Mesothelial cell of epicardium (in vitro differentiated cells): ENCODE measurements around the gene NBEA. TPM values are rescaled to one million over a fixed set of nuclear protein-coding genes. Genes with fewer than 3 reads are reported as not detected.

ENCODE experiments used
- DNase-seq, 2 experiments: peaks; one replicate each; pipeline ENCODE4 v3.0.0; 2021; ENCODE audit warnings: low spot score in 2 of 2; ENCODE audit not compliant: unreplicated experiment in 2 of 2
- H3K27ac Mint-ChIP-seq: 2 replicates; pipeline ENCODE4 v1.8.0; 2021; ENCODE audit warnings: mixed read lengths
- H3K27me3 Mint-ChIP-seq: 2 replicates; pipeline ENCODE4 v1.8.0; 2021; ENCODE audit warnings: low read depth, mixed read lengths
- H3K36me3 Mint-ChIP-seq: 2 replicates; pipeline ENCODE4 v1.8.0; 2021; ENCODE audit warnings: mixed read lengths
- H3K4me1 Mint-ChIP-seq: 2 replicates; pipeline ENCODE4 v1.8.0; 2021; ENCODE audit warnings: mixed read lengths
- H3K4me3 Mint-ChIP-seq: 2 replicates; pipeline ENCODE4 v1.8.0; 2021; ENCODE audit warnings: mild to moderate bottlenecking, moderate library complexity, mixed read lengths
- H3K9me3 Mint-ChIP-seq: 2 replicates; pipeline ENCODE4 v1.8.0; 2021; ENCODE audit warnings: mixed read lengths
- CTCF ChIP-seq: fragments of 200-600 bp; sonication (generic); IDR thresholded peaks from one replicate; pipeline ENCODE4 v1.5.0; 2021; ENCODE audit warnings: antibody characterized with exemption; ENCODE audit not compliant: unreplicated experiment
- total RNA-seq: library from RNA; stranded (reverse); gene quantifications from 3 replicates; pipeline ENCODE4 v1.2.1, GENCODE V29; 2021

NBEA gene
- total RNA-seq, 1 donor from 2014 or later = 32.8 TPM

GRCh38 chr13:35309706-35310105, 367.6 kb downstream of the NBEA start:
- Mint-ChIP-seq H3K4me3 (no peak overlapping the region), H3K27me3 (no peaks in the 10 kb centered on the region), H3K36me3 (no peaks in the 10 kb centered on the region), H3K4me1 (no peaks in the 10 kb centered on the region), H3K27ac (no peak overlapping the region), H3K9me3 (no peaks in the 10 kb centered on the region)
- no peak for DNase-seq
- TF ChIP-seq CTCF = no peak

GRCh38 chr13:35332134-35332533, 390.1 kb downstream of the NBEA start:
- no peaks in the 10 kb centered on the region for H3K27me3 Mint-ChIP-seq
- H3K36me3 Mint-ChIP-seq = peaks cover 13% of the 10 kb centered on the region
- H3K4me3 Mint-ChIP-seq = no peak overlapping the region
- no peak overlapping the region for H3K27ac Mint-ChIP-seq
- no peak for TF ChIP-seq CTCF
- DNase-seq = no peak
- peaks cover 20% of the 10 kb centered on the region for H3K9me3 Mint-ChIP-seq
- H3K4me1 Mint-ChIP-seq = no peaks in the 10 kb centered on the region

GRCh38 chr13:35333157-35333556, 391.1 kb downstream of the NBEA start:
- H3K4me1 Mint-ChIP-seq = peaks cover 5% of the 10 kb centered on the region
- H3K36me3 Mint-ChIP-seq = peaks cover 10% of the 10 kb centered on the region
- peaks cover 17% of the 10 kb centered on the region for H3K9me3 Mint-ChIP-seq
- no peak for DNase-seq
- H3K27me3 Mint-ChIP-seq = no peaks in the 10 kb centered on the region
- H3K4me3 Mint-ChIP-seq = no peak overlapping the region
- TF ChIP-seq CTCF = no peak
- no peak overlapping the region for H3K27ac Mint-ChIP-seq

GRCh38 chr13:35342440-35342839, 400.4 kb downstream of the NBEA start:
- no peak overlapping the region for H3K27ac Mint-ChIP-seq
- no peak for TF ChIP-seq CTCF
- no peaks in the 10 kb centered on the region for H3K27me3 Mint-ChIP-seq
- DNase-seq = no peak
- H3K9me3 Mint-ChIP-seq = peaks cover 3% of the 10 kb centered on the region
- peaks cover 5% of the 10 kb centered on the region for H3K4me1 Mint-ChIP-seq
- H3K36me3 Mint-ChIP-seq = peaks cover 3% of the 10 kb centered on the region
- H3K4me3 Mint-ChIP-seq = no peak overlapping the region

- no peak for DNase-seq
- Mint-ChIP-seq H3K27ac (no peak overlapping the region), H3K27me3 (no peaks in the 10 kb centered on the region), H3K36me3 (peaks cover 3% of the 10 kb centered on the region), H3K9me3 (peaks cover 3% of the 10 kb centered on the region), H3K4me3 (no peak overlapping the region), H3K4me1 (no peaks in the 10 kb centered on the region)
- no peak for TF ChIP-seq CTCF
Observed at GRCh38 chr13:35343417-35343816, 401.3 kb downstream of the NBEA start.

GRCh38 chr13:35345992-35346391, 403.9 kb downstream of the NBEA start:
- H3K27me3 Mint-ChIP-seq = no peaks in the 10 kb centered on the region
- no peak overlapping the region for H3K4me3 Mint-ChIP-seq
- TF ChIP-seq CTCF = no peak
- no peak for DNase-seq
- no peak overlapping the region for H3K27ac Mint-ChIP-seq
- H3K36me3 Mint-ChIP-seq = no peaks in the 10 kb centered on the region
- no peaks in the 10 kb centered on the region for H3K9me3 Mint-ChIP-seq
- H3K4me1 Mint-ChIP-seq = peaks cover 5% of the 10 kb centered on the region
